Psoas muscle (tissue), 8 donors: Measurements from ENCODE around the gene MIS18A. TPM values are rescaled to one million over a fixed set of nuclear protein-coding genes. Genes with fewer than 3 reads are reported as not detected.

Experiments used
- ATAC-seq, 4 donors: fragments of 200-7000 bp; cut with Tn5 transposase; one replicate each; pipeline ENCODE4 v1.9.1; 2020; ENCODE audit warnings: moderate library complexity in 3 of 4, mild to moderate bottlenecking in 2 of 4
- DNase-seq, 2 donors: peaks; one replicate each; pipeline ENCODE4 v3.0.0-alpha.2; 2020
- H3K27ac ChIP-seq: fragments of 200-600 bp; one replicate; pipeline ENCODE4 v1.8.0; 2022
- H3K27me3 ChIP-seq, 3 donors: fragments of 200-600 bp in 1 of 3; one replicate each; pipeline versions ENCODE4 v1.6.1 to v1.8.0; 2013 to 2022; ENCODE audit warnings: low read length in 2 of 3, mild to moderate bottlenecking in 2 of 3, moderate library complexity in 1 of 3; ENCODE audit not compliant: insufficient read depth in 3 of 3
- H3K36me3 ChIP-seq, 2 donors: fragments of 200-600 bp in 1 of 2; one replicate each; pipeline versions ENCODE4 v1.6.1 to v1.8.0; 2013 to 2022; ENCODE audit warnings: low read depth in 1 of 2, mild to moderate bottlenecking in 1 of 2, moderate library complexity in 1 of 2; ENCODE audit not compliant: insufficient read depth in 1 of 2
- H3K4me1 ChIP-seq: fragments of 200-600 bp; one replicate; pipeline ENCODE4 v1.8.0; 2022
- H3K4me3 ChIP-seq: fragments of 200-600 bp; one replicate; pipeline ENCODE4 v1.8.0; 2022; ENCODE audit warnings: mild to moderate bottlenecking
- H3K9me3 ChIP-seq: fragments of 200-600 bp; one replicate; pipeline ENCODE4 v1.8.0; 2022
- CTCF ChIP-seq: fragments of 200-600 bp; IDR thresholded peaks from one replicate; pipeline ENCODE4 v1.8.0; 2022; ENCODE audit warnings: antibody characterized with exemption
- WGBS, 3 donors: extraction: QIAGEN DNeasy Blood & Tissue Kit; methylation state at CpG; one replicate each; pipeline versions ENCODE4 v1.1.6 to v1.1.7; 2013; 5-methylcytosine and 5-hydroxymethylcytosine counted together
- intact Hi-C, 2 donors: fragments of 100-400 bp; cut with DNase I; formaldehyde crosslinking; loops; one replicate each; pipeline versions ENCODE4 v1.11.0 to v1.14.2; 2022
- long read RNA-seq, 2 donors: library from polyadenylated mRNA; unstranded; transcript quantifications; one replicate each; pipeline ENCODE4 v2.0.0, GENCODE V29; 2021
- polyA plus RNA-seq, 3 donors: library from polyadenylated mRNA; stranded (reverse); fragments of 200-250 nt; gene quantifications; one replicate each; pipeline ENCODE4 v1.2.3, GENCODE V29; 2013
- total RNA-seq, 4 donors: library from RNA; stranded (reverse); fragmentation: NEBNext Ultra II Directional in 2 of 4; extraction: Animal tissue kit (Norgen Biotek cat#: 25700) in 2 of 4; gene quantifications; one replicate each; pipeline versions ENCODE4 v1.2.1 to v1.2.4, GENCODE V29; 2021 to 2023
- donor health status: healthy with polysubstance abuse.
- donor health status: DM: no; HTN: no; CAD: no; lungs with moderate emphysema.
- donor health status: Bipolar disorder and iron deficiency.
- donor health status: healthy.
- donor health status: DM: yes; HTN: yes; CAD: no.
- donor health status: DM: no; HTN: no; CAD: no.
- donor health status: DM: no; HTN: no; CAD: no.
- donor health status: DM: yes; HTN: yes; CAD: no.

MIS18A gene, protein sequence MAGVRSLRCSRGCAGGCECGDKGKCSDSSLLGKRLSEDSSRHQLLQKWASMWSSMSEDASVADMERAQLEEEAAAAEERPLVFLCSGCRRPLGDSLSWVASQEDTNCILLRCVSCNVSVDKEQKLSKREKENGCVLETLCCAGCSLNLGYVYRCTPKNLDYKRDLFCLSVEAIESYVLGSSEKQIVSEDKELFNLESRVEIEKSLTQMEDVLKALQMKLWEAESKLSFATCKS
- total RNA-seq (1 to 10 TPM in 3 of 4 donors, under 1 TPM in 1; 0.92 to 2.2 (median 1.4) TPM), polyA plus RNA-seq (1 to 10 TPM; 1.2 to 4.7 (median 3.6) TPM)
- long read RNA-seq, donor 1, result 0 reads
- long read RNA-seq, donor 2, result 0 reads

- H3K36me3 ChIP-seq, result peaks cover 3 to 6% of the 10 kb centered on the region in 2 donors
- DNase-seq (peak; percentile 95 to 98), ATAC-seq (peak; percentile 97 to 100 (median 98))
- no peaks in the 10 kb centered on the region for H3K9me3 ChIP-seq
- no peaks in the 10 kb centered on the region for H3K27me3 ChIP-seq
- peaks cover 9% of the 10 kb centered on the region for H3K4me1 ChIP-seq
- 0% methylated on average over 61 to 69 of the region's 69 CpGs for WGBS, 3 donors
- intact Hi-C loops, result no loop called here
- no peak for TF ChIP-seq CTCF
- H3K27ac ChIP-seq, result peak within 1 kb of the TSS; percentile 57
- H3K4me3 ChIP-seq, result peak within 1 kb of the TSS; percentile 80
Observed at GRCh38 chr21:32278518-32279376, at the start of gene MIS18A. TSS of gene MIS18A (minus strand) at chr21:32279049. CDS start at chr21:32279014, 35 bp downstream.

DNA sequence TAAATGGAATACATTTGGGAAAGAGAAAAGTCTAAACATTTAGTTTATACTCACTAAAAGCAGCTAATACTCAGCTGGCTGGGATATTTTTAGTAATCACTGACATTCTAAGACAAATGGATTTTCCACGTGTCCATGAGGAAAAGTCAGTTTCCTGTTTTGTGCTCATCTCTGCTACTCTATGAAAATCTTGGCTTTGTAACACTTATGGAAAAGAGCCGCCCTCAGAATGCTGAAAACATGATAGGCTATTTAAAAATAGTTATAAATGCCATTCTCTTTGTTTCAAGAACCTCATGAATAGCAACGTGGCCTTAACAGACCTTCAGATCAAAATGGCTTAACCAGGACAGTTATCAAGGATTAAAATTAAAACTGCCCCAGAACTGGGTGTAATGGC is 49.7 kb upstream of the MIS18A start:
- no peak for DNase-seq
- no peaks in the 10 kb centered on the region for H3K27me3 ChIP-seq
- peaks cover 0 to 80% of the 10 kb centered on the region in 2 donors for H3K36me3 ChIP-seq
- no peaks in the 10 kb centered on the region for H3K9me3 ChIP-seq
- H3K27ac ChIP-seq, result peak overlapping the region; percentile 54
- intact Hi-C loops, result no loop called here
- WGBS, 3 donors, result 23 to 31% (median 25%) methylated on average over 3 of the region's 3 CpGs
- peaks cover 7% of the 10 kb centered on the region for H3K4me1 ChIP-seq
- ATAC-seq, result peak in 2 of 4 donors; percentile 16 to 38
- no peak overlapping the region for H3K4me3 ChIP-seq
- TF ChIP-seq CTCF, result no peak

GRCh38 chr21:32325706-32326105 is 46.9 kb upstream of the MIS18A start:
- Histone ChIP-seq H3K9me3 (no peaks in the 10 kb centered on the region), H3K27ac (no peak overlapping the region), H3K4me3 (no peak overlapping the region), H3K36me3 (peaks cover 6 to 85% of the 10 kb centered on the region in 2 donors), H3K4me1 (peaks cover 7% of the 10 kb centered on the region), H3K27me3 (no peaks in the 10 kb centered on the region)
- intact Hi-C loops, result no loop called here
- no peak for TF ChIP-seq CTCF
- no peak for ATAC-seq
- WGBS, 3 donors, result 64 to 76% (median 68%) methylated on average over 8 of the region's 8 CpGs
- no peak for DNase-seq

- TF ChIP-seq CTCF, result no peak
- intact Hi-C loops, result no loop called here
- no peaks in the 10 kb centered on the region for H3K9me3 ChIP-seq
- no peak for DNase-seq
- no peak overlapping the region for H3K27ac ChIP-seq
- H3K4me1 ChIP-seq, result no peaks in the 10 kb centered on the region
- no peak overlapping the region for H3K4me3 ChIP-seq
- 84 to 92% (median 90%) methylated on average over 10 of the region's 10 CpGs for WGBS, 3 donors
- H3K36me3 ChIP-seq, result peaks cover 14 to 96% of the 10 kb centered on the region in 2 donors
- ATAC-seq, result no peak
- no peaks in the 10 kb centered on the region for H3K27me3 ChIP-seq
Observed at GRCh38 chr21:32322676-32323075, 43.8 kb upstream of the MIS18A start.
